ENCODE measurements around the gene NDUFB6.
A peak's percentile ranks its signal among the peaks of the same experiment; 100 is the strongest.
"Not testable (repeated sequence)": the region's sequence is repeated elsewhere in the genome, so short reads cannot be mapped to it uniquely, and the experiment has no call there.

NDUFB6 gene

GRCh38 chr9:32533816-32534215 is 39.1 kb downstream of the NDUFB6 start:
- TF ChIP-seq CTCF (conservative IDR thresholded peaks at IDR 0.05; ENCODE audit: low read depth, low read length): no peak
- no peak overlapping the region for H3K4me3 ChIP-seq (ENCODE audit: low read length)
- DNase-seq (ENCODE audit: low read depth): no peak

GRCh38 chr9:32533336-32533735 is 39.6 kb downstream of the NDUFB6 start:
- H3K4me3 ChIP-seq (ENCODE audit: low read length): no peak overlapping the region
- TF ChIP-seq CTCF (conservative IDR thresholded peaks at IDR 0.05; ENCODE audit: low read depth, low read length): no peak
- DNase-seq (ENCODE audit: low read depth): no peak

GRCh38 chr9:32526707-32527048 is 46.3 kb downstream of the NDUFB6 start:
- peak overlapping the region; percentile 59 for H3K4me3 ChIP-seq (ENCODE audit: low read length)
- no peak for TF ChIP-seq CTCF (conservative IDR thresholded peaks at IDR 0.05; ENCODE audit: low read depth, low read length)
- DNase-seq (ENCODE audit: low read depth): no peak

- peak within 1 kb of the TSS; percentile 59 for H3K4me3 ChIP-seq (ENCODE audit: low read length)
- peak; percentile 58 for TF ChIP-seq CTCF (conservative IDR thresholded peaks at IDR 0.05; ENCODE audit: low read depth, low read length)
- DNase-seq (ENCODE audit: low read depth): peak; percentile 73
These were observed 46.8 kb downstream of the NDUFB6 start, which contains the start of gene RIGI for GRCh38 chr9:32526041-32526706. RIGI (minus strand) TSS chr9:32526196; CDS start chr9:32526166, 30 bp downstream.

GRCh38 chr9:32525709-32526030 is 47.3 kb downstream of the NDUFB6 start:
- no peak for DNase-seq (ENCODE audit: low read depth)
- H3K4me3 ChIP-seq (ENCODE audit: low read length): peak overlapping the region; percentile 59
- TF ChIP-seq CTCF (conservative IDR thresholded peaks at IDR 0.05; ENCODE audit: low read depth, low read length): no peak

- DNase-seq (ENCODE audit: low read depth): no peak
- H3K4me3 ChIP-seq (ENCODE audit: low read length): peak overlapping the region; percentile 59
- TF ChIP-seq CTCF (conservative IDR thresholded peaks at IDR 0.05; ENCODE audit: low read depth, low read length): no peak
These were observed 47.9 kb downstream of the NDUFB6 start for GRCh38 chr9:32524892-32525708.

GRCh38 chr9:32524558-32524891 is 48.4 kb downstream of the NDUFB6 start:
- not testable (repeated sequence) for DNase-seq (ENCODE audit: low read depth); H3K4me3 ChIP-seq (ENCODE audit: low read length)

Data from retinal pigment epithelial cell (primary cell).